HG03432 (cell line): Measurements from ENCODE around the gene CA12.

ENCODE experiments used
- ATAC-seq: cut with Tn5 transposase; IDR thresholded peaks from one replicate; pipeline ENCODE4 v1.9.1; 2021; ENCODE audit warnings: mild to moderate bottlenecking, moderate library complexity; ENCODE audit not compliant: unreplicated experiment

The CA12 gene

GRCh38 chr15:63379492-63380150, 2.0 kb downstream of the CA12 start:
- ATAC-seq, result no peak

- ATAC-seq, result no peak
Measured at GRCh38 chr15:63378946-63379345, 2.7 kb downstream of the CA12 start.

- ATAC-seq, result no peak
Measured at GRCh38 chr15:63374686-63375520, 6.7 kb downstream of the CA12 start.

GRCh38 chr15:63373866-63374548, 7.6 kb downstream of the CA12 start:
- no peak for ATAC-seq

- ATAC-seq, result no peak
Measured at GRCh38 chr15:63373330-63373729, 8.3 kb downstream of the CA12 start.

GRCh38 chr15:63372753-63373152, 8.9 kb downstream of the CA12 start:
- no peak for ATAC-seq

- no peak for ATAC-seq
Measured at GRCh38 chr15:63372018-63372705, 9.5 kb downstream of the CA12 start.

GRCh38 chr15:63371297-63371918, 10.2 kb downstream of the CA12 start:
- ATAC-seq, result no peak

GRCh38 chr15:63370764-63371163, 10.9 kb downstream of the CA12 start:
- ATAC-seq, result no peak

GRCh38 chr15:63369781-63370180, 11.9 kb downstream of the CA12 start:
- no peak for ATAC-seq

- no peak for ATAC-seq
Measured at GRCh38 chr15:63369296-63369695, 12.3 kb downstream of the CA12 start.

GRCh38 chr15:63368503-63368902, 13.1 kb downstream of the CA12 start:
- ATAC-seq, result no peak

GRCh38 chr15:63367900-63368299, 13.7 kb downstream of the CA12 start:
- ATAC-seq, result no peak

GRCh38 chr15:63367390-63367789, 14.3 kb downstream of the CA12 start:
- no peak for ATAC-seq

- ATAC-seq, result no peak
Measured at GRCh38 chr15:63366451-63366850, 15.2 kb downstream of the CA12 start.

- no peak for ATAC-seq
Measured at GRCh38 chr15:63365273-63365680, 16.4 kb downstream of the CA12 start.

GRCh38 chr15:63364399-63365272, 17.0 kb downstream of the CA12 start:
- no peak for ATAC-seq

- ATAC-seq, result no peak
Measured at GRCh38 chr15:63363292-63363691, 18.4 kb downstream of the CA12 start.

GRCh38 chr15:63362885-63363284, 18.8 kb downstream of the CA12 start:
- ATAC-seq, result no peak

GRCh38 chr15:63362196-63362595, 19.4 kb downstream of the CA12 start:
- no peak for ATAC-seq
